IMR-90 (cell line): ENCODE results near the gene VPS41.
A peak's percentile ranks its signal among the peaks of the same experiment; 100 is the strongest.

Experiments used
- BHLHE40 ChIP-seq: fragments of 150-350 bp; IDR thresholded peaks from 2 replicates; pipeline ENCODE4 v1.6.1; 2016; ENCODE audit warnings: mild to moderate bottlenecking, low read depth, low read length
- CEBPB ChIP-seq: IDR thresholded peaks from 2 replicates; pipeline ENCODE4 v1.6.1; 2012; ENCODE audit warnings: low read depth, low read length, improper control_type of control experiment
- MAFK ChIP-seq: IDR thresholded peaks from 2 replicates; pipeline ENCODE4 v1.6.1; 2012; ENCODE audit warnings: low read depth, low read length, improper control_type of control experiment
- MAZ ChIP-seq: IDR thresholded peaks from 2 replicates; pipeline ENCODE4 v1.6.1; 2012; ENCODE audit warnings: low read depth, mild to moderate bottlenecking, low read length, improper control_type of control experiment, moderate library complexity, borderline replicate concordance
- MXI1 ChIP-seq: IDR thresholded peaks from 2 replicates; pipeline ENCODE4 v1.6.1; 2012; ENCODE audit warnings: low read depth, mild to moderate bottlenecking, low read length, moderate library complexity, borderline replicate concordance
- NFE2L2 ChIP-seq: fragments of 150-350 bp; IDR thresholded peaks from 2 replicates; pipeline ENCODE4 v1.6.1; 2016; ENCODE audit warnings: low read depth, mild to moderate bottlenecking, low read length
- POLR2A ChIP-seq: IDR thresholded peaks from 2 replicates; pipeline ENCODE4 v1.6.1; 2012; ENCODE audit warnings: mild to moderate bottlenecking, low read depth, low read length
- RAD21 ChIP-seq: IDR thresholded peaks from 2 replicates; pipeline ENCODE4 v1.6.1; 2012; ENCODE audit warnings: low read length, improper control_type of control experiment
- RCOR1 ChIP-seq: IDR thresholded peaks from 2 replicates; pipeline ENCODE4 v1.6.1; 2012; ENCODE audit warnings: mild to moderate bottlenecking, low read length, improper control_type of control experiment; ENCODE audit not compliant: insufficient replicate concordance
- RFX5 ChIP-seq: IDR thresholded peaks from 2 replicates; pipeline ENCODE4 v1.8.0; 2012; ENCODE audit warnings: low read depth, mild to moderate bottlenecking, low read length, moderate library complexity
- SMC3 ChIP-seq: fragments of 150-350 bp; IDR thresholded peaks from 2 replicates; pipeline ENCODE4 v1.6.1; 2016; ENCODE audit warnings: low read depth, mild to moderate bottlenecking, antibody characterized with exemption, low read length, moderate library complexity
- USF2 ChIP-seq: fragments of 150-350 bp; IDR thresholded peaks from 2 replicates; pipeline ENCODE4 v1.6.1; 2017; ENCODE audit warnings: mild to moderate bottlenecking, antibody characterized with exemption, low read length, low read depth
- TF ChIP-seq, protein P1 (sequence below): conservative IDR thresholded peaks from 2 replicates; pipeline ENCODE4 v1.5.1; 2012; ENCODE audit warnings: mild to moderate bottlenecking, low read depth, low read length, improper control_type of control experiment

DNA sequence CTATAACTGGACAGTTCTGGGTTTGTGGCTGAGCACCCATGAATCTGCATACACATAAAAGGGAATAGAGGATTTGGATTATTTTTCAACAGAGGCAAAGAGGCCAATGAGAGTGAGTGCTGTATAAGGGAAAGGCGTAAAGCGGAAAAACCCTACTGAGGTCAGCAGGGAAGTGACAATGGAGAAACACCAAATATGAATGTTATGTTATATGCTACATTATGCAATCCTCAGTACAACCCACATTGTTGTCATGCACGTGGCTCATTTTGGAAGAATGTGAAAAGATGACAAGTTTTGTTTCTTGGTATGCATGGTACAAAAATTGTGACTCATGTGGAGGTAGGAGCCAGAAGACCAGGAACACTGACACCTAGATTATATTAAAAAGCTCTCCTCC is 164.2 kb downstream of the VPS41 start:
- TF ChIP-seq POLR2A (no peak), CEBPB (peak; percentile 95), RAD21 (no peak), BHLHE40 (peak; percentile 86), MXI1 (no peak), MAZ (no peak), USF2 (no peak), RFX5 (no peak), MAFK (no peak), RCOR1 (no peak), NFE2L2 (no peak), SMC3 (no peak)
- TF ChIP-seq, protein P1, sequence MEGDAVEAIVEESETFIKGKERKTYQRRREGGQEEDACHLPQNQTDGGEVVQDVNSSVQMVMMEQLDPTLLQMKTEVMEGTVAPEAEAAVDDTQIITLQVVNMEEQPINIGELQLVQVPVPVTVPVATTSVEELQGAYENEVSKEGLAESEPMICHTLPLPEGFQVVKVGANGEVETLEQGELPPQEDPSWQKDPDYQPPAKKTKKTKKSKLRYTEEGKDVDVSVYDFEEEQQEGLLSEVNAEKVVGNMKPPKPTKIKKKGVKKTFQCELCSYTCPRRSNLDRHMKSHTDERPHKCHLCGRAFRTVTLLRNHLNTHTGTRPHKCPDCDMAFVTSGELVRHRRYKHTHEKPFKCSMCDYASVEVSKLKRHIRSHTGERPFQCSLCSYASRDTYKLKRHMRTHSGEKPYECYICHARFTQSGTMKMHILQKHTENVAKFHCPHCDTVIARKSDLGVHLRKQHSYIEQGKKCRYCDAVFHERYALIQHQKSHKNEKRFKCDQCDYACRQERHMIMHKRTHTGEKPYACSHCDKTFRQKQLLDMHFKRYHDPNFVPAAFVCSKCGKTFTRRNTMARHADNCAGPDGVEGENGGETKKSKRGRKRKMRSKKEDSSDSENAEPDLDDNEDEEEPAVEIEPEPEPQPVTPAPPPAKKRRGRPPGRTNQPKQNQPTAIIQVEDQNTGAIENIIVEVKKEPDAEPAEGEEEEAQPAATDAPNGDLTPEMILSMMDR, result no peak
